Measurements from ENCODE around the gene LRP1B. TPM values are rescaled to one million over a fixed set of nuclear protein-coding genes. Genes with fewer than 3 reads are reported as not detected.

Gene LRP1B
- total RNA-seq, 1 experiment from 2014 or later = not detected

DNA sequence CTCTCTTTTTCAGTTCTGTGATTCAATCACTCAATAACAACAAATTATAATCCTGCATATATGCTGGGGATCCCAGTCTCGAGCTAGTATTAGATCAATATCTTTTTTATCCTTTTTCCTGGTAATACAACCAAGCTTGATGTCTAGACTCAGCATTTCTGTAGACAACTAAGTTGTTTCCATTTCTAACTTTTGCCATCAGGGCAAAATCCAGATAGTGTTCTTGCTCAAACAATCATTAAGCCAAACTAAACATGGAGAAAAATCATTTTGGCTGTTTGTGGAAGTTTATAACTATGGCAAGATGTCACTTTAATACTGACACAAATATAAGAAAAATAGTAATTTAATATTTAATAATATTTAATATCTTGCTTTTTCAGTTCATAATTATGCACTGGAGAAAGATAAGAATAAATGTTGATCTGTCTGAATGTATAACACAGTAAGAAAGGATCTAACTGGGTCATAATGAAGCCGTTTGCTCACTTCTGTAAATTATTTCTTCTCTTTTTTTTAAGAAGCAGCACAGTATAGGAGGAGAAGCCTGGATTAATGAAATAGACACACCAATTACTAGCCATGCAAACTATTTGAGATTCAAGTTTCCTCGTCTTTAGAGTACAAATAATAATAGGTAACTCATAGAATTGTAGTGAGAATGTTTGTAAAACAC is 979.1 kb downstream of the LRP1B start:
- no peak for DNase-seq
- H3K36me3 ChIP-seq = no peaks in the 10 kb centered on the region
- H3K4me3 ChIP-seq = no peak overlapping the region
- no peaks in the 10 kb centered on the region for H3K27me3 ChIP-seq
- H3K9me3 ChIP-seq = no peaks in the 10 kb centered on the region

GRCh38 chr2:141142025-141142424 is 988.8 kb downstream of the LRP1B start:
- no peak overlapping the region for H3K4me3 ChIP-seq
- no peaks in the 10 kb centered on the region for H3K9me3 ChIP-seq
- no peak for DNase-seq
- H3K27me3 ChIP-seq = no peaks in the 10 kb centered on the region
- H3K36me3 ChIP-seq = no peaks in the 10 kb centered on the region

- no peaks in the 10 kb centered on the region for H3K36me3 ChIP-seq
- no peaks in the 10 kb centered on the region for H3K27me3 ChIP-seq
- no peak overlapping the region for H3K4me3 ChIP-seq
- no peak for DNase-seq
- H3K9me3 ChIP-seq = no peaks in the 10 kb centered on the region
These were observed 993.6 kb downstream of the LRP1B start for GRCh38 chr2:141137122-141137693.

DNA sequence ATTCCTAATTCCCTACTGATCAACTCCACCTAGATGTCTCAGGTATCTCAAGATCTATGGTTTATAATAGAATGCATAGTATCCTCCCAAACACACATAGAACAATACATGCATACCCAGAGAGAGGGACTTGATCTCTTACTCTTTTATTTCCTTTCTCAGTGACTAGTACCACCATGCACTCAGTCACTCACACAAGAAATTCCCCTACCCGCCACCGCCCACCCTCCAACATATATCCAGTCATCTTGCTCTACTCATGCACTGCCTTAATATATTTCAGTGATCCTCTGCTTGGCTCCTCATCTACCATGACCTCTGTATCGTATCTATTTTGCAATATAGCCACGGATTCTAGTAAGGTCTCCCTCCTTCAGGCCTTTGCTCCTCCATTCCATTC is 996.9 kb downstream of the LRP1B start:
- Histone ChIP-seq H3K4me3 (no peak overlapping the region), H3K27me3 (no peaks in the 10 kb centered on the region), H3K36me3 (no peaks in the 10 kb centered on the region), H3K9me3 (no peaks in the 10 kb centered on the region)
- no peak for DNase-seq

- Histone ChIP-seq H3K4me3 (no peak overlapping the region), H3K27me3 (no peaks in the 10 kb centered on the region), H3K36me3 (no peaks in the 10 kb centered on the region), H3K9me3 (no peaks in the 10 kb centered on the region)
- no peak for DNase-seq
These were observed 1005.4 kb downstream of the LRP1B start for GRCh38 chr2:141125432-141125831.

DNA sequence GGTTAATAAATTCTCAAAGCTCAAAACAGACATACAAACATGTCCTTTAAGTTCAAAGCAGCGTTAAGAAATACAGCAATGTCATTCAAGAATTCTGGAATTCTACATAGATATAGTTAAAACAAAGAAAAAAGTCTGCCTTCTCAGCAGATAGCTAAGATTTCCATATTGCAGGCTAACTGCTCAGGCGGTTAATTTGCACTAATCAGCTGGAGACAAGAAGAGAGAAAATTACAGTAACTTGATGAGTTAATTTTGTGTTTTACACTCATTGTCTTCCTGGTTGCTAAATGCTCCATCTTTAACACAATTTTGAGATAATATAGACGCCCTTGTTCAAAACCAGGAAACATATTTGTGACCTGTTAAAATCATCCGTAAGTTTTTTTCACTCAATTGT is 1012.0 kb downstream of the LRP1B start:
- no peak for DNase-seq
- no peaks in the 10 kb centered on the region for H3K36me3 ChIP-seq
- H3K9me3 ChIP-seq = no peaks in the 10 kb centered on the region
- H3K27me3 ChIP-seq = no peaks in the 10 kb centered on the region
- H3K4me3 ChIP-seq = no peak overlapping the region

DNA sequence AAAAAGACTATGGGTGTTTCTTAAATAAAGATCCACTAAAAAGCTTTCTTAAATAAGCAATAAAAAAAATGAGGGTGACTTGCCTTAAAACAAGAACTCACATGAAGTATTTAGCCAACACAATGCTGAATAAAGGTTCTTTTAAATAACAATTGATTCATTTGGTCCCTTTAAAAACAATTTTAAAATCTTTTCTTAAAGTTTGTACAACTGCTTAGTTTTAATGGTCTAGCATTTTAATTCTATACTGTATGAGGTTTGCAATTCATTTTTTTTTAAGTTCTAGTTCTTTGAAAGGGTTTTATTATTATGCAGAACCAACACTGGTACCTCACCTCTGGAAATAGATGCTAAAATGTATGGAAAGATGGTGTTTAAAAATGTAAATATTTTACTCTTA is 1017.5 kb downstream of the LRP1B start:
- no peak for DNase-seq
- Histone ChIP-seq H3K27me3 (no peaks in the 10 kb centered on the region), H3K9me3 (no peaks in the 10 kb centered on the region), H3K4me3 (no peak overlapping the region), H3K36me3 (no peaks in the 10 kb centered on the region)

DNA sequence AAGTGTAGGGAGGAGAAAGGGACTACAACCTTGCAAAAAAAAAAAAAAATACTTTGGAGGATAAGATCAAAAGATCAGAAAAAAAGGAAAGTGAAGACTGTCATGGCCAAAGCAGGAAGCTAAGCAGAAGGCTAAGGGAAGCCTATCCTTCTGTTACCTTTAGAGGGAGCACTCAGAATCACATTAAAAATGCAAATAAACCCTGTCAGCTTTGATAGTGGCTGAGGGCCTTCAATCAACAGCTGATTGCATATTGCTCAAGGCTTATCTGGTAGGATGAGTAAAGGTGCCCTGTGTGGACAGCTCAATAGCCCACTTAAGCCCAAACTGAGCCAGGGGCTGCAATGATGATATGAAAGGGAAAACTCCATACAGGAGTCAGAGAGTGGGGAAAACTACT is 1021.2 kb downstream of the LRP1B start:
- no peaks in the 10 kb centered on the region for H3K27me3 ChIP-seq
- DNase-seq = no peak
- no peak overlapping the region for H3K4me3 ChIP-seq
- H3K36me3 ChIP-seq = no peaks in the 10 kb centered on the region
- H3K9me3 ChIP-seq = no peaks in the 10 kb centered on the region

GRCh38 chr2:141105763-141106162 is 1025.1 kb downstream of the LRP1B start:
- DNase-seq = peak; percentile 12
- H3K27me3 ChIP-seq = no peaks in the 10 kb centered on the region
- H3K4me3 ChIP-seq = no peak overlapping the region
- no peaks in the 10 kb centered on the region for H3K36me3 ChIP-seq
- no peaks in the 10 kb centered on the region for H3K9me3 ChIP-seq

DNA sequence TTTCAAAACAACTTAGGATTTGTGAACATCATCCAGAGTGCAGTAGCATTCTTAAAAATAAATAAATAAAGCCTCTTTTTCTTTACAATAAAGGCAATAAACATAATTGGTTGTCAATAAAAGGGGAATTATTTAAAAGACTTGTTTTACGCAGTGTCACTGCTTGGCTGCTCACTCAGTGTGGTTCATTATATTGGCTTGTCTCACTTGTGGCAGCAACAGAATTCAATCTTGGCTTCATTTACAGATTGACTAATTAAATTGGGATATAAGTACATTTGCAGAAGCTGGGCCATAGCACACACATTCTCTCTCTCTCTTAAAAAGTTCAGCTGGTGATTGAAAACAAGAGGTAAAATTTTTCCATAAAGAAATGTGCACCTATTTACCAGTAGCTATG is 1027.6 kb downstream of the LRP1B start:
- DNase-seq = no peak
- Histone ChIP-seq H3K36me3 (no peaks in the 10 kb centered on the region), H3K9me3 (no peaks in the 10 kb centered on the region), H3K4me3 (no peak overlapping the region), H3K27me3 (no peaks in the 10 kb centered on the region)

DNA sequence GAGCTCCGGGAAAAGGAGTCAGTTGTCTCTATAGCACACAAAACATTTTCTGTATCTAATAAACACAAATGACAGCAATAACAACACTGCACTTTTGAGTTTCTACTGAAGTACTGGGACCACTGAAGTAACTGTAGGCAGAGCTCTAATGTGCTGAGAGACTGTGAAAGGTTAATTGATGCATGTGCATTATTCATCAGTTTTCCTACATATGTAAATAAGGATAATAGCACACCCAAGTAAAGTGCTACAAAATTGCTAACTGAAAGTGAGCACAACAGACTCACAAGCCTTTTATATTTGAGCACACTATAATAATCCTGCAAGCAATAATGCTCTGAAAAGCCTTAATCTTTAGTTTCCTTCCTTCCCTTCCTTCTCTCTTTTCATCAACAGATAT is 1051.6 kb downstream of the LRP1B start:
- Histone ChIP-seq H3K9me3 (no peaks in the 10 kb centered on the region), H3K36me3 (no peaks in the 10 kb centered on the region), H3K4me3 (no peak overlapping the region), H3K27me3 (no peaks in the 10 kb centered on the region)
- DNase-seq = no peak

DNA sequence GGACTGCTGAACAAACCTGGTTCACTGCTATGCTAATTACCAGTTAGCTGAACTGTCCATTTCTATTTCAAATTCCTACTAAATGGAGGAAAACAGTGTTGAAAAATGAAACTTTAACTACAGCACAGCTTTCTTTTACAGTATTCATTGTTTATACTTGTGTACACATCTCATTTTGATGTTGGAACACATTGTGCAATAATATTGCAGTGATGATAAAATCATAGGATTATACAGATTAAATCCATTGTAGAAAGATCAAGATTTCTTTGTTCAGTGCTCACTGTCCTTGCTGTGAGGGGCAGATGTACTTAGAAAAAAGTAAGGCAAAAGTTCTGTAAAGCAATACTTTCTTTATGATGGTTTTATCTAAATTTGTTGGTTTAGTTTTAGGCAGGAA is 1055.1 kb downstream of the LRP1B start:
- H3K9me3 ChIP-seq = no peaks in the 10 kb centered on the region
- no peaks in the 10 kb centered on the region for H3K27me3 ChIP-seq
- H3K36me3 ChIP-seq = no peaks in the 10 kb centered on the region
- no peak for DNase-seq
- no peak overlapping the region for H3K4me3 ChIP-seq

GRCh38 chr2:141068053-141068682 is 1062.6 kb downstream of the LRP1B start:
- Histone ChIP-seq H3K36me3 (no peaks in the 10 kb centered on the region), H3K4me3 (no peak overlapping the region), H3K27me3 (no peaks in the 10 kb centered on the region), H3K9me3 (no peaks in the 10 kb centered on the region)
- DNase-seq = no peak

DNA sequence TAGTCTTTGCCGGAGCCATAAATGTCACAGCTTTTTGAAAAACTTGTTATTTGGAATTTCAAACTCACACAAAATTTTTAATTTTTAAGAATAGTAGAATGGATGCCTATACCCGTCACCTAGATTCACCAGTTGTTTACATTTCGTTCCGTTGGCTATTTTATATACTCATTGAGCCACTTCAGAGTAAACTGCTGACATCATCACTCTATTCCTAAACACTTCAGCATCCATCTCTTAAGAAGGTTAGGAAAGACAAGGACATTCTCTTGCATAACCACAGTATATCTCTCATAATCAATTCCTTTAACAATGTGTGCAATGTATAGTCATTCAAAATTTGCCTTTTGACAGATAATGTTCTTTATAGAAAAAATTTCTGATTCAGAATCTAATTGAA is 1065.8 kb downstream of the LRP1B start:
- Histone ChIP-seq H3K27me3 (no peaks in the 10 kb centered on the region), H3K9me3 (no peaks in the 10 kb centered on the region), H3K36me3 (no peaks in the 10 kb centered on the region), H3K4me3 (no peak overlapping the region)
- no peak for DNase-seq

- no peak overlapping the region for H3K4me3 ChIP-seq
- H3K27me3 ChIP-seq = no peaks in the 10 kb centered on the region
- no peaks in the 10 kb centered on the region for H3K9me3 ChIP-seq
- H3K36me3 ChIP-seq = no peaks in the 10 kb centered on the region
- no peak for DNase-seq
These were observed 1067.4 kb downstream of the LRP1B start for GRCh38 chr2:141063406-141063805.

DNA sequence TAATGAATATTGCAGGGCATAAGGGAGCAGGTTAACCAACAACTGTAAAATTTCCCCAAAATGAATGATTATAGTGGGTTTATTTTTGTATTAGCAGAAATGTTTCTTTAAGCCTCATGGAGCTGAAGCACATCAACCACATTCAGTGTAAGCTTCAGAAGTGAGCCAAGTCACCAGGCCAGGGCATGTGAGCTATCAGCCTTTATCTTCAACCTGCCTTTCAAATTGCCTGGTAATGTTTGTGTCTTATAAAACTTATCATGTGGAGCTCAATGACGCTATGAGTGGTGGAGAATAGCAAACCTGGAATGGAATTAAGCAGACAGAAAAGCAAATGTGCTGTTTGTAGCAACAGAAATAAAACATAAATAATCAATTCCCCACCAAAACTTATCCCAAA is 1068.4 kb downstream of the LRP1B start:
- no peak for DNase-seq
- Histone ChIP-seq H3K4me3 (no peak overlapping the region), H3K36me3 (no peaks in the 10 kb centered on the region), H3K9me3 (no peaks in the 10 kb centered on the region), H3K27me3 (no peaks in the 10 kb centered on the region)

- Histone ChIP-seq H3K9me3 (no peaks in the 10 kb centered on the region), H3K27me3 (no peaks in the 10 kb centered on the region), H3K36me3 (no peaks in the 10 kb centered on the region), H3K4me3 (no peak overlapping the region)
- DNase-seq = no peak
These were observed 1068.8 kb downstream of the LRP1B start for GRCh38 chr2:141062031-141062430.

DNA sequence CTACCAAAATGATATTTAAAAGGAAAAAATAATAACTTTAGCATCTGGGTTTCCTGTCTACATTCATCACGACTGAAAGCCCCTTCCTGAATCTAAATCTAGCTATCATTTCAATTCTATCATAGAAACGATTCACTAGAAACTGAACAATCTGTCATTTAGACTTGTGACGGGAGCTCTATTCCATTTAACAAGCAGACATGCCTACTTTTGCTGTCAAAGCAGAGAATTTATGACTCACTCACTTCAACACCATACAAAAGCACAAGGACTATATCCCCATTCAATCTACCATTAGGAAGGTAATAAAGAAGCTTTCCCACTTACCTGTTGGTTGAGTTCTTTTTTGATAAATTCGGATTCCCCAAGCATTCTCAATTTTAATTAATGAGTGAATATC is 1072.3 kb downstream of the LRP1B start:
- Histone ChIP-seq H3K27me3 (no peaks in the 10 kb centered on the region), H3K4me3 (no peak overlapping the region), H3K9me3 (no peaks in the 10 kb centered on the region), H3K36me3 (no peaks in the 10 kb centered on the region)
- no peak for DNase-seq

Measured in MG63 (cell line).